GM21528 (cell line): ENCODE results near the gene FOXF2.

Experiments used
- ATAC-seq: cut with Tn5 transposase; IDR thresholded peaks from one replicate; pipeline ENCODE4 v1.9.1; 2021; ENCODE audit warnings: mild to moderate bottlenecking, moderate library complexity; ENCODE audit not compliant: unreplicated experiment, low FRiP score

FOXF2 gene

GRCh38 chr6:1390133-1390945 lies 963 bp downstream of the FOXF2 start:
- no peak for ATAC-seq

- no peak for ATAC-seq
Observed at GRCh38 chr6:1390946-1391799, 1.8 kb downstream of the FOXF2 start.

GRCh38 chr6:1391800-1392309 lies 2.5 kb downstream of the FOXF2 start:
- ATAC-seq: no peak

GRCh38 chr6:1392813-1393640 lies 3.7 kb downstream of the FOXF2 start:
- no peak for ATAC-seq

GRCh38 chr6:1393641-1394283 lies 4.4 kb downstream of the FOXF2 start:
- no peak for ATAC-seq

- ATAC-seq: no peak
Observed at GRCh38 chr6:1394514-1395463, 5.4 kb downstream of the FOXF2 start.

GRCh38 chr6:1395506-1395905 lies 6.1 kb downstream of the FOXF2 start:
- ATAC-seq: no peak

GRCh38 chr6:1395941-1396908 lies 6.8 kb downstream of the FOXF2 start:
- no peak for ATAC-seq

GRCh38 chr6:1396952-1397868 lies 7.8 kb downstream of the FOXF2 start:
- peak; percentile 59 for ATAC-seq

GRCh38 chr6:1399085-1399780 lies 9.9 kb downstream of the FOXF2 start:
- ATAC-seq: no peak

- ATAC-seq: no peak
Observed at GRCh38 chr6:1400126-1400850, 10.9 kb downstream of the FOXF2 start.

- no peak for ATAC-seq
Observed at GRCh38 chr6:1402369-1402768, 13.0 kb downstream of the FOXF2 start.

GRCh38 chr6:1402868-1403267 lies 13.5 kb downstream of the FOXF2 start:
- no peak for ATAC-seq

GRCh38 chr6:1403851-1404712 lies 14.7 kb downstream of the FOXF2 start:
- no peak for ATAC-seq

- no peak for ATAC-seq
Observed at GRCh38 chr6:1404713-1405098, 15.3 kb downstream of the FOXF2 start.
